ENCODE data around the gene IL22RA2. TPM values are rescaled to one million over a fixed set of nuclear protein-coding genes. Genes with fewer than 3 reads are reported as not detected.

IL22RA2 gene
- total RNA-seq, 2 donors from 2014 or later, result not detected

- Mint-ChIP-seq H3K4me3 (no peak overlapping the region), H3K36me3 (peaks cover 2% of the 10 kb centered on the region), H3K4me1 (ENCODE audit: low read depth in 2 of 2) (peaks cover 0 to under 1% of the 10 kb centered on the region in 2 donors), H3K27ac (no peak overlapping the region), H3K27me3 (no peaks in the 10 kb centered on the region), H3K9me3 (no peaks in the 10 kb centered on the region)
- ATAC-seq (no peak), DNase-seq (ENCODE audit: low spot score) (no peak)
These were observed 17.2 kb upstream of the IL22RA2 start for GRCh38 chr6:137190583-137191094.

GRCh38 chr6:137188855-137189254 lies 15.4 kb upstream of the IL22RA2 start:
- no peak for DNase-seq (ENCODE audit: low spot score)
- Mint-ChIP-seq H3K27ac (no peak overlapping the region), H3K4me1 (ENCODE audit: low read depth in 2 of 2) (no peaks in the 10 kb centered on the region), H3K27me3 (no peaks in the 10 kb centered on the region), H3K4me3 (no peak overlapping the region), H3K36me3 (peaks cover 17% of the 10 kb centered on the region), H3K9me3 (no peaks in the 10 kb centered on the region)
- ATAC-seq, result no peak

GRCh38 chr6:137185290-137185689 lies 11.8 kb upstream of the IL22RA2 start:
- peaks cover 8% of the 10 kb centered on the region for H3K9me3 Mint-ChIP-seq
- no peak for ATAC-seq
- H3K27me3 Mint-ChIP-seq, result no peaks in the 10 kb centered on the region
- peaks cover 32% of the 10 kb centered on the region for H3K36me3 Mint-ChIP-seq
- no peaks in the 10 kb centered on the region for H3K4me1 Mint-ChIP-seq (ENCODE audit: low read depth in 2 of 2)
- DNase-seq (ENCODE audit: low spot score), result no peak
- H3K27ac Mint-ChIP-seq, result no peak overlapping the region
- no peak overlapping the region for H3K4me3 Mint-ChIP-seq

GRCh38 chr6:137182654-137183073 lies 9.2 kb upstream of the IL22RA2 start:
- no peak for DNase-seq (ENCODE audit: low spot score)
- H3K27me3 Mint-ChIP-seq, result peaks cover 2 to 3% of the 10 kb centered on the region in 2 donors
- ATAC-seq, result no peak
- peaks cover 0 to 3% of the 10 kb centered on the region in 2 donors for H3K4me1 Mint-ChIP-seq (ENCODE audit: low read depth in 2 of 2)
- no peak overlapping the region for H3K4me3 Mint-ChIP-seq
- peaks cover 13% of the 10 kb centered on the region for H3K9me3 Mint-ChIP-seq
- no peak overlapping the region for H3K27ac Mint-ChIP-seq
- H3K36me3 Mint-ChIP-seq, result peaks cover 39% of the 10 kb centered on the region

GRCh38 chr6:137181891-137182653 lies 8.6 kb upstream of the IL22RA2 start:
- no peak for DNase-seq (ENCODE audit: low spot score)
- H3K27me3 Mint-ChIP-seq, result peaks cover 3 to 8% of the 10 kb centered on the region in 2 donors
- peaks cover 0 to 3% of the 10 kb centered on the region in 2 donors for H3K4me1 Mint-ChIP-seq (ENCODE audit: low read depth in 2 of 2)
- no peak overlapping the region for H3K27ac Mint-ChIP-seq
- H3K36me3 Mint-ChIP-seq, result peaks cover 39% of the 10 kb centered on the region
- ATAC-seq, result no peak
- H3K9me3 Mint-ChIP-seq, result peaks cover 13% of the 10 kb centered on the region
- H3K4me3 Mint-ChIP-seq, result no peak overlapping the region

GRCh38 chr6:137177611-137178010 lies 4.2 kb upstream of the IL22RA2 start:
- no peak overlapping the region for H3K4me3 Mint-ChIP-seq
- peaks cover 8% of the 10 kb centered on the region in 2 donors for H3K27me3 Mint-ChIP-seq
- DNase-seq (ENCODE audit: low spot score) (no peak), ATAC-seq (no peak)
- H3K9me3 Mint-ChIP-seq, result peaks cover 13% of the 10 kb centered on the region
- H3K27ac Mint-ChIP-seq, result no peak overlapping the region
- H3K4me1 Mint-ChIP-seq (ENCODE audit: low read depth in 2 of 2), result peaks cover 0 to 3% of the 10 kb centered on the region in 2 donors
- H3K36me3 Mint-ChIP-seq, result peaks cover 21% of the 10 kb centered on the region

- Mint-ChIP-seq H3K9me3 (peaks cover 11% of the 10 kb centered on the region), H3K27ac (no peak overlapping the region), H3K4me3 (no peak overlapping the region), H3K36me3 (peaks cover 15% of the 10 kb centered on the region), H3K27me3 (peaks cover 8% of the 10 kb centered on the region in 2 donors), H3K4me1 (ENCODE audit: low read depth in 2 of 2) (peaks cover 0 to 3% of the 10 kb centered on the region in 2 donors)
- DNase-seq (ENCODE audit: low spot score) (no peak), ATAC-seq (no peak)
These were observed 3.3 kb upstream of the IL22RA2 start for GRCh38 chr6:137176729-137177128.

- Mint-ChIP-seq H3K36me3 (peaks cover 11% of the 10 kb centered on the region), H3K27me3 (peaks cover 8% of the 10 kb centered on the region in 2 donors), H3K4me1 (ENCODE audit: low read depth in 2 of 2) (peaks cover 0 to 3% of the 10 kb centered on the region in 2 donors), H3K9me3 (peaks cover 10% of the 10 kb centered on the region), H3K4me3 (no peak overlapping the region), H3K27ac (no peak overlapping the region)
- ATAC-seq, result no peak
- DNase-seq (ENCODE audit: low spot score), result no peak
These were observed 2.4 kb upstream of the IL22RA2 start for GRCh38 chr6:137175868-137176245.

GRCh38 chr6:137175157-137175867 lies 1.9 kb upstream of the IL22RA2 start:
- peaks cover 7% of the 10 kb centered on the region for H3K36me3 Mint-ChIP-seq

GRCh38 chr6:137172734-137173431 lies 561 bp downstream of the IL22RA2 start:
- Mint-ChIP-seq H3K27me3 (peaks cover 14 to 21% of the 10 kb centered on the region in 2 donors), H3K4me1 (ENCODE audit: low read depth in 2 of 2) (peaks cover 0 to 6% of the 10 kb centered on the region in 2 donors), H3K9me3 (peaks cover 3% of the 10 kb centered on the region), H3K4me3 (no peak overlapping the region), H3K36me3 (peaks cover 15% of the 10 kb centered on the region), H3K27ac (no peak overlapping the region)
- DNase-seq (ENCODE audit: low spot score) (no peak), ATAC-seq (no peak)

More at GRCh38 chr6:137175157-137175867, 1.9 kb upstream of the IL22RA2 start:
- Mint-ChIP-seq H3K27me3 (peaks cover 8 to 11% of the 10 kb centered on the region in 2 donors), H3K4me1 (ENCODE audit: low read depth in 2 of 2) (peaks cover 0 to 3% of the 10 kb centered on the region in 2 donors), H3K27ac (no peak overlapping the region), H3K9me3 (peaks cover 5% of the 10 kb centered on the region), H3K4me3 (no peak overlapping the region)
- ATAC-seq (no peak), DNase-seq (ENCODE audit: low spot score) (no peak)

GRCh38 chr6:137171824-137172733 lies 1.4 kb downstream of the IL22RA2 start:
- H3K4me3 Mint-ChIP-seq, result no peak overlapping the region

GRCh38 chr6:137171053-137171374 lies 2.4 kb downstream of the IL22RA2 start:
- H3K27me3 Mint-ChIP-seq, result peaks cover 14 to 17% of the 10 kb centered on the region in 2 donors
- DNase-seq (ENCODE audit: low spot score) (no peak), ATAC-seq (no peak)
- no peak overlapping the region for H3K4me3 Mint-ChIP-seq
- no peak overlapping the region for H3K27ac Mint-ChIP-seq
- H3K4me1 Mint-ChIP-seq (ENCODE audit: low read depth in 2 of 2), result peaks cover 7 to 19% of the 10 kb centered on the region in 2 donors
- peaks cover 3% of the 10 kb centered on the region for H3K9me3 Mint-ChIP-seq
- peaks cover 23% of the 10 kb centered on the region for H3K36me3 Mint-ChIP-seq

More at GRCh38 chr6:137171824-137172733, 1.4 kb downstream of the IL22RA2 start:
- H3K27ac Mint-ChIP-seq, result no peak overlapping the region
- peaks cover 3% of the 10 kb centered on the region for H3K9me3 Mint-ChIP-seq
- H3K4me1 Mint-ChIP-seq (ENCODE audit: low read depth in 2 of 2), result peaks cover 2 to 12% of the 10 kb centered on the region in 2 donors
- no peak for DNase-seq (ENCODE audit: low spot score)
- no peak for ATAC-seq
- peaks cover 14% of the 10 kb centered on the region in 2 donors for H3K27me3 Mint-ChIP-seq
- H3K36me3 Mint-ChIP-seq, result peaks cover 17% of the 10 kb centered on the region
